Measurements from ENCODE around the gene COMMD1. TPM values are rescaled to one million over a fixed set of nuclear protein-coding genes. Genes with fewer than 3 reads are reported as not detected.

Gene COMMD1
- polyA plus RNA-seq, 1 of the 3 experiments (the other 2 are of a cell fraction), result 32.5 TPM

- H3K4me1 ChIP-seq (ENCODE audit: control insufficient read depth in 1 of 2, insufficient read depth in 2 of 2, low read depth in 1 of 2, low read length in 1 of 2), result peaks cover 0 to 7% of the 10 kb centered on the region in 2 experiments; a peak in 1 of 4 replicates
- no peak overlapping the region for H3K4me3 ChIP-seq (ENCODE audit: low read depth in 2 of 2, low read length in 1 of 2)
- H3F3A ChIP-seq (replicated peaks; ENCODE audit: insufficient read depth), result no peaks in the 10 kb centered on the region
- H3K9ac ChIP-seq, result no peak overlapping the region
- no peaks in the 10 kb centered on the region for H4K20me1 ChIP-seq (ENCODE audit: insufficient read depth)
- H3K36me3 ChIP-seq (replicated peaks in 1 of 2; ENCODE audit: control insufficient read depth in 1 of 2, insufficient read depth in 2 of 2, low read length in 1 of 2), result peaks cover 0 to 6% of the 10 kb centered on the region in 2 experiments
- H3K4me2 ChIP-seq, result no peak overlapping the region
- no peaks in the 10 kb centered on the region for H3K9me3 ChIP-seq
- H3K27me3 ChIP-seq (ENCODE audit: insufficient read depth), result no peaks in the 10 kb centered on the region
- 97% methylated on average over 8 of the region's 8 CpGs for WGBS (ENCODE audit: low lambda C conversion rate)
- no peak for DNase-seq
- ChIA-PET CTCF (interaction anchor here (1.1 to 4.8 kb wide), 2 partner anchors 411 to 458 kb away, joined by 3 to 36 read pairs; no protein-coding TSS in a partner anchor), POLR2A (no interaction called here)
- TF ChIP-seq USF1 (IDR thresholded peaks at IDR 0.05; ENCODE audit: borderline replicate concordance, low read depth) (no peak), GATA2 (CRISPR knock-in tag; IDR thresholded peaks at IDR 0.05) (no peak), MEF2A (IDR thresholded peaks at IDR 0.05; ENCODE audit: borderline replicate concordance, low read depth) (no peak), CTCF (IDR thresholded peaks at IDR 0.05) (no peak), MXI1 (IDR thresholded peaks at IDR 0.05; ENCODE audit: low read depth, low read length) (no peak), RCOR1 (IDR thresholded peaks at IDR 0.05; ENCODE audit: low read length) (no peak), YY1 (IDR thresholded peaks at IDR 0.05; ENCODE audit: low read depth) (no peak), JUND (IDR thresholded peaks at IDR 0.05) (no peak), TCF12 (IDR thresholded peaks at IDR 0.05) (no peak), NRF1 (IDR thresholded peaks at IDR 0.05; ENCODE audit: low read depth, low read length) (no peak), EP300 (IDR thresholded peaks at IDR 0.05; ENCODE audit: borderline replicate concordance in 1 of 2, low read depth in 1 of 2, low read length in 1 of 2) (no peak), RXRA (IDR thresholded peaks at IDR 0.05; ENCODE audit: borderline replicate concordance, low read depth) (no peak), RFX5 (IDR thresholded peaks at IDR 0.05; ENCODE audit: low read length) (no peak), TAF1 (IDR thresholded peaks at IDR 0.05; ENCODE audit: borderline replicate concordance, low read depth, low read length) (no peak), MAX (IDR thresholded peaks at IDR 0.05; ENCODE audit: low read depth) (no peak), ZBTB33 (IDR thresholded peaks at IDR 0.05; ENCODE audit: borderline replicate concordance, low read depth) (no peak), EZH2phosphoT487 (IDR thresholded peaks at IDR 0.05; ENCODE audit: borderline replicate concordance, low read depth) (no peak)
- TF ChIP-seq, protein P1, sequence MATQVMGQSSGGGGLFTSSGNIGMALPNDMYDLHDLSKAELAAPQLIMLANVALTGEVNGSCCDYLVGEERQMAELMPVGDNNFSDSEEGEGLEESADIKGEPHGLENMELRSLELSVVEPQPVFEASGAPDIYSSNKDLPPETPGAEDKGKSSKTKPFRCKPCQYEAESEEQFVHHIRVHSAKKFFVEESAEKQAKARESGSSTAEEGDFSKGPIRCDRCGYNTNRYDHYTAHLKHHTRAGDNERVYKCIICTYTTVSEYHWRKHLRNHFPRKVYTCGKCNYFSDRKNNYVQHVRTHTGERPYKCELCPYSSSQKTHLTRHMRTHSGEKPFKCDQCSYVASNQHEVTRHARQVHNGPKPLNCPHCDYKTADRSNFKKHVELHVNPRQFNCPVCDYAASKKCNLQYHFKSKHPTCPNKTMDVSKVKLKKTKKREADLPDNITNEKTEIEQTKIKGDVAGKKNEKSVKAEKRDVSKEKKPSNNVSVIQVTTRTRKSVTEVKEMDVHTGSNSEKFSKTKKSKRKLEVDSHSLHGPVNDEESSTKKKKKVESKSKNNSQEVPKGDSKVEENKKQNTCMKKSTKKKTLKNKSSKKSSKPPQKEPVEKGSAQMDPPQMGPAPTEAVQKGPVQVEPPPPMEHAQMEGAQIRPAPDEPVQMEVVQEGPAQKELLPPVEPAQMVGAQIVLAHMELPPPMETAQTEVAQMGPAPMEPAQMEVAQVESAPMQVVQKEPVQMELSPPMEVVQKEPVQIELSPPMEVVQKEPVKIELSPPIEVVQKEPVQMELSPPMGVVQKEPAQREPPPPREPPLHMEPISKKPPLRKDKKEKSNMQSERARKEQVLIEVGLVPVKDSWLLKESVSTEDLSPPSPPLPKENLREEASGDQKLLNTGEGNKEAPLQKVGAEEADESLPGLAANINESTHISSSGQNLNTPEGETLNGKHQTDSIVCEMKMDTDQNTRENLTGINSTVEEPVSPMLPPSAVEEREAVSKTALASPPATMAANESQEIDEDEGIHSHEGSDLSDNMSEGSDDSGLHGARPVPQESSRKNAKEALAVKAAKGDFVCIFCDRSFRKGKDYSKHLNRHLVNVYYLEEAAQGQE (IDR thresholded peaks at IDR 0.05; ENCODE audit: low read depth, low read length), result no peak
- no peak overlapping the region for H2AFZ ChIP-seq (ENCODE audit: low read depth)
- H3K27ac ChIP-seq (ENCODE audit: low read depth in 2 of 2, low read length in 1 of 2), result no peak overlapping the region
- H3K79me2 ChIP-seq (ENCODE audit: insufficient read depth), result no peaks in the 10 kb centered on the region
- no peaks in the 10 kb centered on the region for H3K9me2 ChIP-seq
Observed at GRCh38 chr2:61998426-61998825, 93.0 kb downstream of the COMMD1 start.
